ACHN (cell line): Measurements from ENCODE around the gene MEIS1.
A peak's percentile ranks its signal among the peaks of the same experiment; 100 is the strongest.
"Not testable (repeated sequence)": the region's sequence is repeated elsewhere in the genome, so short reads cannot be mapped to it uniquely, and the experiment has no call there.

ENCODE experiments used
- DNase-seq: peaks from one replicate; pipeline ENCODE4 v3.0.0-alpha.2; 2015
- in situ Hi-C: cut with HindIII; loops from 2 replicates; pipeline ENCODE4 v1.10.0; 2017; ENCODE audit warnings: low sequenced_read_pairs, low pct_ligation_motif_present, low pct_unique_long_range_greater_than_20kb

Gene MEIS1

GRCh38 chr2:66434679-66435548 is at the start of gene MEIS1:
TSS of gene MEIS1 (plus strand) at chr2:66435125. CDS start at chr2:66435857, 732 bp downstream.
- peak; percentile 89 for DNase-seq
- in situ Hi-C loops, result no loop called here

DNA sequence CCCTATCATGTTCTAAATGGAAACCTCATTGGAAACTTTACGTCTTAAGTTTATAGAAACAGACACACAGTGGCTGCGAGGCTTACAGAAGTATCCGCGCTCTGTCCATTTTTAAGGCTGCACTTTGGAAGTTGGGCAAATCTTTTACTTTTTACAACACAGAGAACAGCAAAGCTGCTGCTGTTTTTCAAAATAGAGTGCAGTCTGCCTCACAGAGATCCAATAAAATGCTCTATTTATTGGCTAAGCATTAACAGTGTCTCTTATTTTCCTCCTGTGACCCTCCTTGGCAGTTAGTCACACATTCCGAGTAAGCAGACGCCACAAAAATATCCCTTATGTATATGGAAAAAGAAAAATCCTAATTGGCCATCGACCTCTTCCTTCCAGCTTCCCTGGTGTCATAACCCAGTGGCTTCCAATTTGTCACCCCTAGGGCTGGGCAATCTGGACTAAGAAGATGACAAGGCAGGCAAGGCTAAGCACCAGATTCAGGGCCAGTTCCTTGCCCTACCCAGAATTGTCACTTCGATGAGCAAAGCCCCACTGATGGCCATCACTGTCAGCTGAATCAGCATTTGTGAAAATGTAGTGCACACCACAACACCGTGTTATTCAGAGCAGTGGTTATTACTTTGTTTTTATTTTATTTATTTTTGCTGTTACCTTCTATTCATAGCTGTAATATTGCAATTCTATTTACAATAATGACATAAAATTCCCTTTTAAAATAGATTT is 47.7 kb upstream of the MEIS1 start:
- in situ Hi-C loops, result no loop called here
- DNase-seq, result no peak

GRCh38 chr2:66389651-66390131 is 45.2 kb upstream of the MEIS1 start:
- in situ Hi-C loops, result no loop called here
- no peak for DNase-seq

DNA sequence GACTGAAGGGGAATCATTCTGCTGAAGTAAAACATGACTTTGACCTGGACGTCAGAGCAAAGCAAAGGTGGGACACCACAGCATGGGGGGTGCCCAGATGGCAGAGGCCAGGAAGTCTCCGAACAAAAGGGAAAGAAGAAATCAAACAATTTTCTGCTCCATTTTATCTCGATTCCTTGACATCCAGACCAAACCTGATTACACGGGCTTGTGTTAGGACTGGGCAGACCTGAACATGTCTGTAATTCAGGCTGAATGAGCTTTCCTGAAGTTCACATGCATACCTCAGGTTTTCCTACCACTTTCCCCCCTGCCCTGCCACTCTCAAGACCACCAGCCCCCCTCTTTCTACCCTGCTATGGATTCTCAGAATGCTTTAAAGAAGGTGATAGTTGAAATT is 44.8 kb upstream of the MEIS1 start:
- in situ Hi-C loops, result no loop called here
- DNase-seq, result no peak

DNA sequence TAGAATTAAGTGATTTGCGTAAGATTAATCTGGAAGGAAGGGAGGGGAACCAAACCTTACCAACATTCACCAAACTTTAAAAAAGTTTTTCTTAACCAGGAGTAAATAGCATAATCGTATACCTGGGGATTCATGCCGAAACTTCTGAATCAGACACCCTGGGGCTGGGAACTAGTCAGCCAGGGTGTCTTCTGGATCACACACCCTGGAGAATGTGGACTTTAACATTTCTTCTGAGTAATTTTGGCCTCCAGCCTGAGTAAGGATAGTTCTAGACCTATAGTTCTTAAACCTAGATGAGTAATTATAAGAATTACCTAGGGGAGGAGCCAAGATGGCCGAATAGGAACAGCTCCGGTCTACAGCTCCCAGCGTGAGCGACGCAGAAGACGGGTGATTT is 44.1 kb upstream of the MEIS1 start:
- no peak for DNase-seq
- in situ Hi-C loops, result no loop called here

DNA sequence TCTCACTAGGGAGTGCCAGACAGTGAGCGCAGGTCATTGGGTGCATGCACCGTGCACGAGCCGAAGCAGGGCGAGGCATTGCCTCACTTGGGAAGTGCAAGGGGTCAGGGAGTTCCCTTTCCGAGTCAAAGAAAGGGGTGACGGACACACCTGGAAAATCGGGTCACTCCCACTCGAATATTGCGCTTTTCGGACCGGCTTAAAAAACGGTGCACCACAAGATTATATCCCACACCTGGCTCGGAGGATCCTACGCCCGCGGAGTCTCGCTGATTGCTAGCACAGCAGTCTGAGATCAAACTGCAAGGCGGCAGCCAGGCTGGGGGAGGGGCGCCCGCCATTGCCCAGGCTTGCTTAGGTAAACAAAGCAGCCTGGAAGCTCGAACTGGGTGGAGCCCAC is 43.7 kb upstream of the MEIS1 start:
- DNase-seq, in situ Hi-C loops: not testable (repeated sequence)

DNA sequence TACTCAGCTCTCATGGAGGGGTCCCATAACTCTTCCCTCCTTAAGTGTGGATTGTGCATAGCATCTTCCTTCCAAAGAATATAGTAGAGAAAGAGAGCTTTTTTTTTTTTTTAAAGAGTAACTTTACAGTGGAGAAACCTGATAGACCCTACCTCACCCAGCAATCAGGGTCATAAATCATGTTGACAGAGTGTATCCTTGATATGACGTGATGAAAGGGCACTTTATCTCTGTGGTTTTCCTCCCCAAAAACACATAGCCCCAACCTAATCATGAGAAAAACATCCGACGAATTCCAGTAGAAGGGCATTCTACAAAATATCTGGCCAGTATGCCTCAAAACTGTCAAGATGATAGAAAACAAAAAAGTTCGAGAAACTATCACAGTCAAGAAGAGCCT is 29.5 kb upstream of the MEIS1 start:
- DNase-seq, result no peak
- in situ Hi-C loops, result no loop called here

DNA sequence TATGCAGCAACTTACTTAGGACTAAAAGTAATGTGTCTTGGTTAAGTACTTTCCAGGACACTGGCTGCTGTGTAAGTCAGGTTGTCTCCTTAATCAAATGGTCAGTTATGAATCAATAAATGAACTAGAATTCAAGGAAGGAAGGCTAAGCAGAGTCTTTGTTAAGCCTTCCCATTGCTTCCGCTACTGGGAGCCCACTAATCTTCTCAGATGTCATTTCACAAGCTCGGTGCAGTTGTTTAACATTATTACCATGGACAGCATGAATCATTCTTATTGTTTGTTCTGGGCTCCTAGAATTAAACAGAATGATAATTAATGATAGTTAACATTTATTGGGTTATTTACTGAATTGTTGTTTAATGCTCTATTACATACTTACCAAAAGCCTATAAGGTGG is 26.0 kb upstream of the MEIS1 start:
- in situ Hi-C loops, result no loop called here
- no peak for DNase-seq

DNA sequence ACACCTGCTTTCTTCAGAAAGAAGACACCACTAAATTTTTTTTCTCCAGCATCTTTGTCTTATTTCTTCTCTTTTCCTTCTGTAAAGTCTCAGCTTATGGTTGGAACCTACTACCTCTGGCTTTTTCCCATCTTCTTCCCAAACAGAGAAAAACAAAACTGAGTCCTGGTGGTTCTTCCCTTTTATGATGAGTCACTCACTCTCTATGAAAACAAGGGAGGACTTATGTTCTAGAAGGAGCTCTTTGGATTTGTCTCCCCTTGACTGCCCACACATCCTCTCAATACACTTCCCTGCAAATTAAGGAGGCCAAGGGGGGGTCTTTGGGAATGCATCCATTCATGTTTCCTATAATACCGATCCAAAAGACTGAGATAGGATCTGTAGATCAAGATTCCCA is 22.1 kb upstream of the MEIS1 start:
- no peak for DNase-seq
- in situ Hi-C loops, result no loop called here

GRCh38 chr2:66414896-66415295 is 20.0 kb upstream of the MEIS1 start:
- no peak for DNase-seq
- in situ Hi-C loops, result no loop called here

GRCh38 chr2:66418381-66418780 is 16.5 kb upstream of the MEIS1 start:
- no peak for DNase-seq
- in situ Hi-C loops, result no loop called here

GRCh38 chr2:66421612-66422011 is 13.3 kb upstream of the MEIS1 start:
- in situ Hi-C loops, result no loop called here
- no peak for DNase-seq

GRCh38 chr2:66423391-66424124 is 11.4 kb upstream of the MEIS1 start:
- in situ Hi-C loops, result no loop called here
- no peak for DNase-seq

- in situ Hi-C loops, result no loop called here
Measured at GRCh38 chr2:66426244-66427111, 8.4 kb upstream of the MEIS1 start.

DNA sequence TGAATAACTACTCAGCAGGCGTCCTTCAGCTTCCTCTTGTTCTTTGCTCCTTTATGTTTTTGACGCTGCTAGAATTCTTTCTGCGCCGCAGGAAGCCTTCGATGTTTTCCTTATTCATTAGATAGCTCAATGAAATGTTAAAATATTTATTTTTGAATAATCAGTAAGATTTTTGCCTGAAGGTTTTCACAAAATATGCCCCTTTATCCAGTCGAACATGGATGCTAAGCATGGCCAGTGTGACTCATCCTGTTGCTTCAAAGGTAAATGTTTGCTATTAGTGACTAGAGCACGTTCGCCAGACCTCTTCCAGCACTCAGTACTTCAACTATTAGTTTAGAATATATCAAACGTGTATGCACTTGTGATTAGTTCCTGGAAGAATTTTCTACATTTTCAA is 7.6 kb upstream of the MEIS1 start:
- DNase-seq, result no peak
- in situ Hi-C loops, result no loop called here

More at GRCh38 chr2:66426244-66427111, 8.4 kb upstream of the MEIS1 start:
- DNase-seq, result no peak

- in situ Hi-C loops, result no loop called here
- DNase-seq, result peak; percentile 67
Measured at GRCh38 chr2:66428986-66429612, 5.8 kb upstream of the MEIS1 start.

- in situ Hi-C loops, result no loop called here
- no peak for DNase-seq
Measured at GRCh38 chr2:66429693-66430504, 5.0 kb upstream of the MEIS1 start.
